Right lobe of liver (tissue), 6 donors: ENCODE measurements around the gene ARHGAP4. TPM values are rescaled to one million over a fixed set of nuclear protein-coding genes. Genes with fewer than 3 reads are reported as not detected.

Experiments used
- ATAC-seq, 4 donors: fragments of 200-7000 bp; cut with Tn5 transposase; one replicate each; pipeline ENCODE4 v1.9.1; 2020; ENCODE audit warnings: mild to moderate bottlenecking in 4 of 4, moderate library complexity in 4 of 4
- DNase-seq, 3 donors: peaks; one replicate each; pipeline ENCODE4 v3.0.0-alpha.2; 2020
- H3K27ac ChIP-seq, 3 donors: fragments of 200-600 bp; one replicate each; pipeline ENCODE4 v1.8.0; 2022
- H3K27me3 ChIP-seq, 2 donors: fragments of 200-600 bp; one replicate each; pipeline ENCODE4 v1.8.0; 2022
- H3K36me3 ChIP-seq, 4 donors: fragments of 200-600 bp; sonication (generic) in 1 of 4; one replicate each; pipeline versions ENCODE4 v1.5.1 to v1.8.0; 2017 to 2022; ENCODE audit warnings: control low read depth in 1 of 4
- H3K4me1 ChIP-seq, 4 donors: fragments of 200-600 bp; sonication (generic) in 1 of 4; one replicate each; pipeline versions ENCODE4 v1.5.1 to v1.8.0; 2017 to 2022; ENCODE audit warnings: control low read depth in 1 of 4
- H3K4me3 ChIP-seq, 3 donors: fragments of 200-600 bp; one replicate each; pipeline ENCODE4 v1.8.0; 2022
- H3K9me3 ChIP-seq, 4 donors: fragments of 200-600 bp; sonication (generic) in 1 of 4; one replicate each; pipeline versions ENCODE4 v1.5.1 to v1.8.0; 2017 to 2022; ENCODE audit warnings: control low read depth in 1 of 4
- CTCF ChIP-seq, 4 donors: fragments of 200-600 bp in 3 of 4; fragments of 450-650 bp in 1 of 4; IDR thresholded peaks; one replicate each; pipeline versions ENCODE4 v1.5.1 to v1.8.0; 2016 to 2022; ENCODE audit warnings: antibody characterized with exemption in 4 of 4, mild to moderate bottlenecking in 2 of 4
- POLR2A ChIP-seq: fragments of 450-650 bp; IDR thresholded peaks from one replicate; pipeline ENCODE4 v1.6.1; 2017; ENCODE audit warnings: antibody characterized with exemption, mild to moderate bottlenecking
- WGBS: methylation state at CpG from one replicate; pipeline ENCODE4 v1.1.6; 2018; ENCODE audit warnings: low coverage, low lambda C conversion rate; ENCODE audit not compliant: insufficient coverage; ENCODE audit errors: missing lambda C conversion rate; 5-methylcytosine and 5-hydroxymethylcytosine counted together
- intact Hi-C, 2 donors: fragments of 100-400 bp; cut with DNase I; formaldehyde crosslinking; loops; one replicate each; pipeline versions ENCODE4 v1.11.2 to v1.14.1; 2022
- total RNA-seq, 6 experiments: library from RNA; depleted of rRNA in 2 of 6; stranded (reverse); fragments of >200 nt in 2 of 6; fragmentation: NEBNext Ultra II Directional in 3 of 6; extraction: Animal tissue kit (Norgen Biotek cat#: 25700) in 3 of 6; gene quantifications; one replicate each; pipeline versions ENCODE4 v1.1.0 to v1.2.4, GENCODE V29; 2016 to 2023
- donor health status: DM: no; HTN: yes; CAD: no.
- donor health status: DM: no; HTN: no; CAD: no.
- donor health status: DM: no; HTN: no; CAD: no.
- donor health status: DM: no; HTN: yes; CAD: no.
- donor health status: DM: no; HTN: yes; CAD: no.

The ARHGAP4 gene
- total RNA-seq, 6 experiments from 2014 or later = 5.5 to 11.9 (median 8.7) TPM

- WGBS = no CpG with 5 or more reads among the region's 31 CpGs
- DNase-seq (peak in 2 of 3 donors; percentile 54 to 67), ATAC-seq (peak; percentile 31 to 50 (median 36))
- intact Hi-C loops = no loop called here
- TF ChIP-seq POLR2A (no peak), CTCF (IDR thresholded peaks at IDR 0.05) (no peak)
- H3K9me3 ChIP-seq = no peaks in the 10 kb centered on the region
- H3K36me3 ChIP-seq = peaks cover 0 to 6% (median under 1%) of the 10 kb centered on the region in 4 donors
- no peaks in the 10 kb centered on the region for H3K4me1 ChIP-seq
- H3K27me3 ChIP-seq = no peaks in the 10 kb centered on the region
- H3K4me3 ChIP-seq = peak within 1 kb of the TSS in 2 of 3 donors; percentile 16 to 32
- H3K27ac ChIP-seq = peak within 1 kb of the TSS; percentile 26 to 29 (median 28)
Observed at GRCh38 chrX:153944140-153944799, 18.2 kb upstream of the ARHGAP4 start, which contains the start of gene RENBP. Gene RENBP, minus strand, starts transcription at chrX:153944643. Its CDS starts 33 bp downstream, at chrX:153944610.

DNA sequence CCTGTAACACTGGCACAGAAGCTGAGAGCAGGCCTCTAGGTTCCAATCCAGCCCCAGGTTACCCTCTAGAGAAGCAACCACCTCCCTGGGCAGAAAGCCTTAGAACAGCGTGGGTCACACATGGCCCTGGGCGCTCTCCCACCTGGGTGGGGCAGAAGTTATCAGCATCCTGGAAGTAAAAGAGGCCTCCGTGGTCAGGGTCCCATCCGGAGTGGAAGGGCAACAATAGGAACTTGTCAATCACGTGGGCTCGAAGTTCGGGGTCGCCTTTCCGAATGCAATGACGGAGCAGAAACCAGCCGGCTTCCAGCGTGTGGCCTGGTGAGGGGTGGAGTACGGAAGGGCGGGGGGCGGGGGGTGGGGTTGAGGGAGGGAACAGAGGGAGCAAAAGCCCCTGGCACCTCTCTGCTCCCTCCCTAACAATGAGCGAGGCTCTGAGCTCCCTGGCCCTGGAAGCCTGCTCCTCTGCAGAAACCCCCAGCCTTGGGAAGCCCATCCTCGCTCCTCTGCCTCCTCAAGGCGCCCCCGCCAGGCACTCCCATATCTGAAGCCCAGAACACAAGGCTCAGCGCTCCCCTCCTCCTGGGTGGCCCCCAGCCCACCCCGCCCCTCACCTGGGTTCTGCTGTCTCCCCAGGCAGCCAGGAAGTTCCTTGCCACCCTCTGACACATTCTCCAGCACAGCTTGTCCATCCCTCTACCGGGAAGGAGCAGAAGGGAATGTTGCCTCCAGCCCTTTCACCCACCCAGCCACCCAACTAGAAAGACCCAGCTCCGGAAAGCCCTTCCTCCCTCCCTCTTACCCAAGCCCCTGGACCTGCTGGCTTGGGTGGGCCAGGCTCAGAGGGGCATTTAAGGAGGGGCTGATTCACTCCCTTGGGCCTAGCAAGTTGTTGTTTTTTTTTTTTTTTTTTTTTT lies 15.5 kb upstream of the ARHGAP4 start:
- H3K4me3 ChIP-seq = no peak overlapping the region
- no peak overlapping the region for H3K27ac ChIP-seq
- ATAC-seq (no peak), DNase-seq (no peak)
- no peaks in the 10 kb centered on the region for H3K9me3 ChIP-seq
- H3K36me3 ChIP-seq = no peaks in the 10 kb centered on the region
- no peaks in the 10 kb centered on the region for H3K4me1 ChIP-seq
- H3K27me3 ChIP-seq = no peaks in the 10 kb centered on the region
- TF ChIP-seq CTCF (IDR thresholded peaks at IDR 0.05) (no peak), POLR2A (no peak)
- WGBS = 40% methylated on average over 18 of the region's 23 CpGs
- intact Hi-C loops = no loop called here

- H3K9me3 ChIP-seq = no peaks in the 10 kb centered on the region
- no peak for ATAC-seq
- no peak for TF ChIP-seq CTCF (IDR thresholded peaks at IDR 0.05)
- TF ChIP-seq POLR2A = no peak
- no peaks in the 10 kb centered on the region for H3K27me3 ChIP-seq
- no peaks in the 10 kb centered on the region for H3K36me3 ChIP-seq
- peaks cover 0 to 5% (median 0%) of the 10 kb centered on the region in 4 donors for H3K4me1 ChIP-seq
- DNase-seq = no peak
- intact Hi-C loops = no loop called here
- 46% methylated on average over 4 of the region's 7 CpGs for WGBS
- H3K4me3 ChIP-seq = no peak overlapping the region
- no peak overlapping the region for H3K27ac ChIP-seq
Observed at GRCh38 chrX:153939573-153939972, 13.5 kb upstream of the ARHGAP4 start.

DNA sequence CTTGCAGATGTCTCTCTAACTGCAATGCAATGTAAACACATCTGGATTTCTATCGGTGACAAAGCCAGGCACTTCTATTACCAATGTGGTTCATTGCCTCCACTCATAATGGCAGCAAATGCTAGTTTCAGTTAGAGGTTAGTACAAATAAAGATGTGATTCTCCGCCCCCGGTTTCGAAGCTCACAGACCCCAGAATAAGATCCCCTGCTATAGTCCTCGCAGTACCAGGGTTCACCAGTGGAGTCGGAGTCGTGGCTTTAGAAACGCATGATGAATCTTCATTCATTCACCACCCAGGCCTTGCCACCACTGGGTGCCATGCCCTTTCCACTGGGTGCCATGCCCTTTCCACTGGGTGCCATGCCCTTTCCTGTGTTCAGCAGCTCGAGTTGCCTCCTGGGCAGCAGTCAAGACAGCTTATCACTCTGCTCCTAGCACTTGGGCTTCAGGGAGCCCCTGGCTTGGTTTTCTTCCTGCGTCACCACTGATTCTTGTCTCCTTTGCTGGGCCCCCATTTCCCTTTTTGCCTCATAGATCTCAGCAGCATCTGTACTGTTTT lies 12.2 kb upstream of the ARHGAP4 start:
- Histone ChIP-seq H3K27ac (no peak overlapping the region), H3K4me1 (peaks cover 0 to 13% (median 4%) of the 10 kb centered on the region in 4 donors), H3K36me3 (no peaks in the 10 kb centered on the region), H3K27me3 (no peaks in the 10 kb centered on the region), H3K4me3 (no peak overlapping the region), H3K9me3 (no peaks in the 10 kb centered on the region)
- no peak for TF ChIP-seq POLR2A
- TF ChIP-seq CTCF (IDR thresholded peaks at IDR 0.05) = no peak
- intact Hi-C loops = no loop called here
- WGBS = 77% methylated on average over 5 of the region's 10 CpGs
- ATAC-seq = no peak
- no peak for DNase-seq
